Vagina (tissue), 2 donors: ENCODE measurements around the gene ZIC4.

Experiments
- CTCF ChIP-seq, 3 experiments: fragments of 450-650 bp in 2 of 3; fragments of 200-600 bp in 1 of 3; sonication (generic) in 1 of 3; IDR thresholded peaks; one replicate each; pipeline ENCODE4 v1.5.1; 2017 to 2019; ENCODE audit warnings: antibody characterized with exemption in 3 of 3, mild to moderate bottlenecking in 2 of 3, moderate library complexity in 2 of 3
- POLR2A ChIP-seq, 2 donors: fragments of 450-650 bp; IDR thresholded peaks; one replicate each; pipeline ENCODE4 v1.6.1; 2017; ENCODE audit warnings: antibody characterized with exemption in 2 of 2, mild to moderate bottlenecking in 2 of 2, moderate library complexity in 2 of 2

- no peak for TF ChIP-seq CTCF (IDR thresholded peaks at IDR 0.05)
- no peak for TF ChIP-seq POLR2A (IDR thresholded peaks at IDR 0.05)
Observed at GRCh38 chr3:147417551-147418295, 11.4 kb upstream of the ZIC4 start.
